Endodermal cell (in vitro differentiated cells): ENCODE measurements around the gene CACNA1S. TPM values are rescaled to one million over a fixed set of nuclear protein-coding genes. Genes with fewer than 3 reads are reported as not detected.

ENCODE experiments used
- DNase-seq: peaks from one replicate; pipeline ENCODE4 v3.0.0-alpha.2; 2017
- H3K27ac ChIP-seq: 2 replicates; pipeline ENCODE4 v1.5.1; 2013; ENCODE audit warnings: mild to moderate bottlenecking, low read depth, low read length, moderate library complexity
- H3K27me3 ChIP-seq: 2 replicates; pipeline ENCODE4 v1.6.1; 2013; ENCODE audit warnings: mild to moderate bottlenecking, low read length, moderate library complexity; ENCODE audit not compliant: insufficient read depth, control insufficient read depth, poor library complexity, severe bottlenecking
- H3K36me3 ChIP-seq: 2 replicates; pipeline ENCODE4 v1.7.0; 2013; ENCODE audit warnings: mild to moderate bottlenecking, low read length, moderate library complexity; ENCODE audit not compliant: control insufficient read depth, insufficient read depth
- H3K4me1 ChIP-seq: one replicate; pipeline ENCODE4 v1.7.0; 2013; ENCODE audit warnings: low read length; ENCODE audit not compliant: control insufficient read depth, insufficient read depth
- H3K4me3 ChIP-seq: 2 replicates; pipeline ENCODE4 v1.5.1; 2013; ENCODE audit warnings: mild to moderate bottlenecking, low read length, moderate library complexity
- H3K9ac ChIP-seq: 2 replicates; pipeline ENCODE4 v1.6.1; 2013; ENCODE audit warnings: mild to moderate bottlenecking, low read length, moderate library complexity; ENCODE audit not compliant: poor library complexity, severe bottlenecking; ENCODE audit errors: extremely low read depth
- H3K9me3 ChIP-seq: 2 replicates; pipeline ENCODE4 v1.6.1; 2013; ENCODE audit warnings: mild to moderate bottlenecking, low read length, moderate library complexity; ENCODE audit not compliant: control insufficient read depth
- H3K27ac Mint-ChIP-seq: 2 replicates; pipeline ENCODE4 v1.8.0; 2020; ENCODE audit warnings: mixed read lengths
- H3K27me3 Mint-ChIP-seq: 2 replicates; pipeline ENCODE4 v1.8.0; 2021; ENCODE audit warnings: mild to moderate bottlenecking, mixed read lengths; ENCODE audit not compliant: insufficient read depth
- H3K36me3 Mint-ChIP-seq: 2 replicates; pipeline ENCODE4 v1.8.0; 2020; ENCODE audit warnings: low read depth, mixed read lengths
- H3K4me1 Mint-ChIP-seq: 2 replicates; pipeline ENCODE4 v1.8.0; 2020; ENCODE audit warnings: mixed read lengths
- H3K4me3 Mint-ChIP-seq: 2 replicates; pipeline ENCODE4 v1.8.0; 2020; ENCODE audit warnings: mild to moderate bottlenecking, moderate library complexity, mixed read lengths
- H3K9me3 Mint-ChIP-seq: 2 replicates; pipeline ENCODE4 v1.8.0; 2020; ENCODE audit warnings: mild to moderate bottlenecking, mixed read lengths
- CTCF ChIP-seq: fragments of 200-600 bp; sonication (generic); conservative IDR thresholded peaks from 2 replicates; pipeline ENCODE4 v1.5.0; 2021; ENCODE audit warnings: antibody characterized with exemption, mild to moderate bottlenecking
- WGBS, 2 experiments: methylation state at CpG; one replicate each; pipeline versions ENCODE4 v1.1.5 to v1.1.7; 2013; ENCODE audit warnings: missing lambda C conversion rate in 2 of 2, mixed read lengths in 1 of 2; ENCODE audit not compliant: insufficient coverage in 1 of 2, insufficient read length in 1 of 2; 5-methylcytosine and 5-hydroxymethylcytosine counted together
- total RNA-seq, 2 donors: library from RNA; stranded (reverse); fragmentation: NEBNext Ultra II Directional in 1 of 2; extraction: Animal tissue kit (Norgen Biotek cat#: 25700) in 1 of 2; gene quantifications; 2 replicates in 1 of 2; 3 replicates in 1 of 2; pipeline ENCODE4 v1.2.1, GENCODE V29; 2021

The CACNA1S gene
- total RNA-seq, 2 donors from 2014 or later = 0.11 to 0.13 TPM

- H3K9me3 Mint-ChIP-seq = no peaks in the 10 kb centered on the region
- H3K9me3 ChIP-seq = no peaks in the 10 kb centered on the region
- H3K36me3 ChIP-seq = no peaks in the 10 kb centered on the region
- H3K9ac ChIP-seq = no peak overlapping the region
- H3K36me3 Mint-ChIP-seq = no peaks in the 10 kb centered on the region
- 87 to 90% methylated on average over 3 to 5 of the region's 5 CpGs for WGBS, 2 experiments
- H3K27ac ChIP-seq = no peak overlapping the region
- DNase-seq = no peak
- H3K4me1 ChIP-seq = no peaks in the 10 kb centered on the region
- no peaks in the 10 kb centered on the region for H3K27me3 ChIP-seq
- H3K27me3 Mint-ChIP-seq = peaks cover 9% of the 10 kb centered on the region
- no peak overlapping the region for H3K4me3 ChIP-seq
- H3K4me3 Mint-ChIP-seq = no peak overlapping the region
- no peak overlapping the region for H3K27ac Mint-ChIP-seq
- no peaks in the 10 kb centered on the region for H3K4me1 Mint-ChIP-seq
- TF ChIP-seq CTCF = no peak
Measured at GRCh38 chr1:201050515-201051277, 61.5 kb downstream of the CACNA1S start.

GRCh38 chr1:201049248-201049831 is 62.9 kb downstream of the CACNA1S start:
- 86 to 94% methylated on average over 2 to 5 of the region's 5 CpGs for WGBS, 2 experiments
- Mint-ChIP-seq H3K36me3 (no peaks in the 10 kb centered on the region), H3K27ac (no peak overlapping the region), H3K9me3 (no peaks in the 10 kb centered on the region), H3K4me3 (no peak overlapping the region), H3K27me3 (peaks cover 9% of the 10 kb centered on the region), H3K4me1 (no peaks in the 10 kb centered on the region)
- Histone ChIP-seq H3K9me3 (no peaks in the 10 kb centered on the region), H3K4me1 (no peaks in the 10 kb centered on the region), H3K27ac (no peak overlapping the region), H3K27me3 (no peaks in the 10 kb centered on the region), H3K4me3 (no peak overlapping the region), H3K36me3 (no peaks in the 10 kb centered on the region), H3K9ac (no peak overlapping the region)
- DNase-seq = no peak
- no peak for TF ChIP-seq CTCF

- Mint-ChIP-seq H3K27me3 (peaks cover 13% of the 10 kb centered on the region), H3K4me1 (no peaks in the 10 kb centered on the region), H3K27ac (no peak overlapping the region), H3K9me3 (no peaks in the 10 kb centered on the region), H3K36me3 (no peaks in the 10 kb centered on the region), H3K4me3 (no peak overlapping the region)
- Histone ChIP-seq H3K9ac (no peak overlapping the region), H3K27ac (no peak overlapping the region), H3K4me3 (no peak overlapping the region), H3K27me3 (no peaks in the 10 kb centered on the region), H3K36me3 (no peaks in the 10 kb centered on the region), H3K4me1 (no peaks in the 10 kb centered on the region), H3K9me3 (no peaks in the 10 kb centered on the region)
- WGBS, 2 experiments = 95% methylated on average over 12 to 13 of the region's 13 CpGs
- no peak for DNase-seq
- no peak for TF ChIP-seq CTCF
Measured at GRCh38 chr1:201048521-201048920, 63.7 kb downstream of the CACNA1S start.
